Fibroblast of the aortic adventitia (primary cell): Measurements from ENCODE around the gene SPON1. TPM values are rescaled to one million over a fixed set of nuclear protein-coding genes. Genes with fewer than 3 reads are reported as not detected.

ENCODE experiments used
- DNase-seq: peaks from one replicate; pipeline ENCODE4 v3.0.0-alpha.2; 2010; ENCODE audit warnings: low read depth
- H3K4me3 ChIP-seq: 2 replicates; pipeline ENCODE4 v1.5.1; 2011; ENCODE audit warnings: low read depth, mild to moderate bottlenecking, control low read depth, low read length, moderate library complexity
- CTCF ChIP-seq: IDR thresholded peaks from 2 replicates; pipeline ENCODE4 v1.5.1; 2011; ENCODE audit warnings: mild to moderate bottlenecking, low read length, control low read depth, inconsistent platforms; ENCODE audit not compliant: insufficient read depth
- total RNA-seq: library from RNA; depleted of rRNA; stranded (reverse); fragments of >200 nt; gene quantifications from 2 replicates; pipeline ENCODE4 v1.2.3, GENCODE V29; 2012; ENCODE audit warnings: low replicate concordance

SPON1 gene
- total RNA-seq, 1 donor, result 3.5 TPM

GRCh38 chr11:14189874-14190273 is 227.4 kb downstream of the SPON1 start:
- DNase-seq, result peak; percentile 45
- H3K4me3 ChIP-seq, result no peak overlapping the region
- TF ChIP-seq CTCF, result no peak

GRCh38 chr11:14190992-14191778 is 228.7 kb downstream of the SPON1 start:
- peak; percentile 4 for TF ChIP-seq CTCF
- DNase-seq, result peak; percentile 47
- no peak overlapping the region for H3K4me3 ChIP-seq

- no peak for TF ChIP-seq CTCF
- DNase-seq, result no peak
- no peak overlapping the region for H3K4me3 ChIP-seq
Observed at GRCh38 chr11:14193644-14194043, 231.1 kb downstream of the SPON1 start.

- TF ChIP-seq CTCF, result no peak
- no peak overlapping the region for H3K4me3 ChIP-seq
- no peak for DNase-seq
Observed at GRCh38 chr11:14202251-14203196, 240.0 kb downstream of the SPON1 start.

GRCh38 chr11:14203321-14203720 is 240.8 kb downstream of the SPON1 start:
- no peak overlapping the region for H3K4me3 ChIP-seq
- TF ChIP-seq CTCF, result no peak
- DNase-seq, result no peak

- no peak for DNase-seq
- H3K4me3 ChIP-seq, result no peak overlapping the region
- no peak for TF ChIP-seq CTCF
Observed at GRCh38 chr11:14212986-14213385, 250.5 kb downstream of the SPON1 start.
